NCI-H187 treated with DMSO at 0.1 percent for 48 hours (cell line): Measurements from ENCODE around the gene EGLN1.

Experiments
- DNase-seq: peaks from one replicate; lab custom pipeline; 2025; lab: John Stamatoyannopoulos, UW

The EGLN1 gene

GRCh38 chr1:231326248-231326647 is 95.8 kb downstream of the EGLN1 start:
- no peak for DNase-seq

DNA sequence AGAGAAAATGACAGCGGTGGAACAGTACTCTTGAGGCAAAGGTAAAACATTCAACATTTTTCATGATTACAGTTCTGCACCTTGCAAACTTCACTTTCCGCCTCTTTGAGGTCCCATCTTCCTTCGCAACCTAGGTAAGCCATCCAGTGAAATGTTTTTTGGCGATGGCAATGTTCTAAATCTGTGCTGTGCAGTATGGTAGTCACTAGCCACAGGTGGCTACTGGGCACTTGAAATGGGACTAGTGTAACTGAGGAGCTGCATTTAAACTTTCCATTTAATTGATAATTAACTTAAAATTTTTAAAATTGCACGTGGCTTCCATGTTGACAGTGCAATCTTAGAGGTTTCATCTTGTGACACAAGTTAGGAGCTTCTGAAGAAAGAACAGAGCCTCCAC is 97.4 kb downstream of the EGLN1 start:
- DNase-seq = no peak

- DNase-seq = no peak
Measured at GRCh38 chr1:231322880-231323530, 99.1 kb downstream of the EGLN1 start.

DNA sequence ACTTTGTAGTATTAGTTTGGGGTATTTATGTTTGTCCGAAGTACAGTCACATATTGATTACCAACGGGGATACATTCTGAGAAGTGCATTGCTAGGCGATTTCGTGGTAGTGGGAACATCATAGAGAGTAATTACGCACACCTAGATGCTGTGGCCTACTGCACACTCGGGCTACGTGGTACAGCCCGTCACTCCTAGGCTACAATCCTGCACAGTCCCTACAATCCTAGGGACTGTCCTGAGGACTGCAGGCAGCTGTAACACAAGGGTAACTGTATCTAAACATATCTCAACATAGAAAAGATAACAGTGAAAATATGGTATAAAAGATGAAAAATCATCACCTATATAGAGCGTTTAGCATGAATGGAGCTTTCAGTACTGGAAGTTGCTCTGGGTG is 103.0 kb downstream of the EGLN1 start:
- DNase-seq = no peak

GRCh38 chr1:231318568-231318967 is 103.5 kb downstream of the EGLN1 start:
- no peak for DNase-seq

DNA sequence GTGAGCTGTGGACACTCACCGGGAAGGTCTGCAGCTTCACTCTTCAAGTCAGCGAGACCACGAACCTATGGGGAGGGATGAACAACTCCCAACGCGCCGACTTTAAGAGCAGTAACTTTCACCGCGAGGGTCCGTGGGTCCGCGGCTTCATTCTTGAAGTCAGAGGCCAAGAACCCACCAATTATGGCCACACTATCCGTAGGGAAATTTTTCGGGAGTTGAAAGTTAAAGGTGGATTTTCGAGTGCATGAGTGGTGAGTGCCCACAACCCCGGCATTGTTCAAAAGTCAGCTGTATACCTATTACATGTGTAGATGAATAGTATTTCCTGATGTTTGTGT is 104.1 kb downstream of the EGLN1 start:
- DNase-seq = no peak

DNA sequence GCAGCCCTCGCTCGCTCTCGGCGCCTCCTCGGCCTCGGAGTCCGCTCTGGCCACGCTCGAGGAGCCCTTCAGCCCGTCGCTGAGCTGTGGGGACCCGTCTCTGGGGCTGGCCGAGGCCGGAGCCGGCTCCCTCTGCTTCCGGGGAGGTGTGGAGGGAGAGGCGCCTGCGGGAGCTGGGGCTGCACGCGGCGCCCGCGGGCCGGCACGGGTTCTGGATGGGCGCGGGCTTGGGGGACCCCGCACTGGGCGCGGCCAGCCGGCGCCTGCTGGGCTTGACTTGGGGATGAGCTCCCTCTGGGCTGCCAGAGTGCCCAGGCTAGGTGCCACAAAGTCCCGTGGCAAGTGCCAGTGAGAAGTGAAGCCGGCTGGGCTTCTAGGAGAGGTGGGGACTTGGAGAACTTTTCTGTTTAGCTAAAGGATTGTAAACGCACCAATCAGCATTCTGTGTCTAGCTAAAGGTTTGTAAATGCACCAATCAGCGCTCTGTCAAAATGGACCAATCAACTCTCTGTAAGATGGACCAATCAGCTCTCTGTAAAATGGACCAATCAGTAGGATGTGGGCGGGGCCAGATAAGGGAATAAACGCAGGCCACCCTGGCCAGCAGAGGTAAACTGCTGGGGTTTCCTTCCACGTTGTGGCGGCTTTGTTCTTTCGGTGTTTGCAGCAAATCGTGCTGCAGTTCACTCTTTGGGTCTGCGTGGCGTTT is 104.6 kb downstream of the EGLN1 start:
- DNase-seq = no peak

DNA sequence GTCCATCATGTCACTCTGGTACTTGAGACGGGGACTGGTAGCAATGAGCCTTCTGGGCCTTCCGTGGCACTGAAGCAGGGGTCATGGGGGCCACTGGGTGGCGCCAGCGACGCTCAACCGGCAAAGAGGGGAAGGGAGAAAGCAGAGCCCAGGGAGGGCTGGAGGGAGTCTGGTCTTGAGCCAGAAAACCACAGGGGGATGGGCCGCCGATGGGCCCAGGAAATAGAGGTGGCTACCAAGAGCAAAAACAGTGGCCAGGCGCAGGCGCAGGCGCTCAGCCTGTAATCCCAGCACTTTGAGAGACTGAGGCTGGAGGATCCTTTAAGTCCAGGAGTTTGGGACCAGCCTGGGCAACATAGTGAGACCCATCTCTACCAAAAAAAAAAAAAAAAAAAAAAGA is 106.2 kb downstream of the EGLN1 start:
- DNase-seq = no peak
